ENCODE data around the gene ABCF3.

ABCF3 gene

DNA sequence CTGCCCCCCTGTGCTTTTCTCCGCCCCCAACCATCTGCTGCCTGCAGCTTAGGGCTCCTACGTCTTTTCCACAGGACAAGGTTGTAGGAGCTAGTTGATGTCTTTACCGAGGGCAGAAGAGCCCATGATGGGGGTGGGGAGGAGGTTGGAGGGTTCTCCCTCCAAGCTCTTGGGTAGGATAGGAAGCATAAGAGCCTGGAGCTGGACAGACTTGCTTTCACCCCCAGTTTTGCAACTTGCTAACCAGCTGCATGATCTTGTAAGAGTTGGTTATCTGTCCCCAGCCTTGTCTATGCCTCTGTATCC, 856 bp downstream of the ABCF3 start:
- H3K4me3 ChIP-seq: peak overlapping the region; percentile 99
- TF ChIP-seq POLR2AphosphoS5 (IDR thresholded peaks at IDR 0.05; ENCODE audit: borderline replicate concordance, low read depth, low read length): no peak
- no peak for TF ChIP-seq FOXP2 (optimal IDR thresholded peaks at IDR 0.05; ENCODE audit: control extremely low read depth, extremely low read length, insufficient read depth)
- no peak for TF ChIP-seq EZH2 (IDR thresholded peaks at IDR 0.05)
- H3K36me3 ChIP-seq (ENCODE audit: insufficient read depth, low read length): peaks cover 74% of the 10 kb centered on the region
- H3K9me3 ChIP-seq (ENCODE audit: low read depth, low read length): no peaks in the 10 kb centered on the region
- H3K9ac ChIP-seq (ENCODE audit: insufficient read length): peak overlapping the region; percentile 97
- no peak overlapping the region for H3K27ac ChIP-seq
- no peak for DNase-seq (ENCODE audit: low read depth, low spot score)

- no peaks in the 10 kb centered on the region for H3K9me3 ChIP-seq (ENCODE audit: low read depth, low read length)
- no peak overlapping the region for H3K9ac ChIP-seq (ENCODE audit: insufficient read length)
- no peak overlapping the region for H3K4me3 ChIP-seq
- H3K27ac ChIP-seq: no peak overlapping the region
- TF ChIP-seq FOXP2 (optimal IDR thresholded peaks at IDR 0.05; ENCODE audit: control extremely low read depth, extremely low read length, insufficient read depth) (no peak), POLR2AphosphoS5 (IDR thresholded peaks at IDR 0.05; ENCODE audit: borderline replicate concordance, low read depth, low read length) (no peak), EZH2 (IDR thresholded peaks at IDR 0.05) (no peak)
- peaks cover 74% of the 10 kb centered on the region for H3K36me3 ChIP-seq (ENCODE audit: insufficient read depth, low read length)
- no peak for DNase-seq (ENCODE audit: low read depth, low spot score)
Observed at GRCh38 chr3:184188080-184188479, 2.1 kb downstream of the ABCF3 start.

GRCh38 chr3:184189421-184189820, 3.4 kb downstream of the ABCF3 start:
- H3K9me3 ChIP-seq (ENCODE audit: low read depth, low read length): no peaks in the 10 kb centered on the region
- DNase-seq (ENCODE audit: low read depth, low spot score): no peak

GRCh38 chr3:184192889-184193288, 6.9 kb downstream of the ABCF3 start:
- no peaks in the 10 kb centered on the region for H3K9me3 ChIP-seq (ENCODE audit: low read depth, low read length)
- no peak overlapping the region for H3K27ac ChIP-seq
- peaks cover 82% of the 10 kb centered on the region for H3K36me3 ChIP-seq (ENCODE audit: insufficient read depth, low read length)
- no peak for DNase-seq (ENCODE audit: low read depth, low spot score)
- no peak overlapping the region for H3K4me3 ChIP-seq
- no peak for TF ChIP-seq EZH2 (IDR thresholded peaks at IDR 0.05)
- no peak for TF ChIP-seq FOXP2 (optimal IDR thresholded peaks at IDR 0.05; ENCODE audit: control extremely low read depth, extremely low read length, insufficient read depth)
- TF ChIP-seq POLR2AphosphoS5 (IDR thresholded peaks at IDR 0.05; ENCODE audit: borderline replicate concordance, low read depth, low read length): no peak
- no peak overlapping the region for H3K9ac ChIP-seq (ENCODE audit: insufficient read length)

More at GRCh38 chr3:184189421-184189820, 3.4 kb downstream of the ABCF3 start:
- Histone ChIP-seq H3K36me3 (ENCODE audit: insufficient read depth, low read length) (peaks cover 74% of the 10 kb centered on the region), H3K4me3 (no peak overlapping the region), H3K27ac (no peak overlapping the region), H3K9ac (ENCODE audit: insufficient read length) (no peak overlapping the region)
- no peak for TF ChIP-seq POLR2AphosphoS5 (IDR thresholded peaks at IDR 0.05; ENCODE audit: borderline replicate concordance, low read depth, low read length)
- TF ChIP-seq FOXP2 (optimal IDR thresholded peaks at IDR 0.05; ENCODE audit: control extremely low read depth, extremely low read length, insufficient read depth): no peak
- TF ChIP-seq EZH2 (IDR thresholded peaks at IDR 0.05): no peak

DNA sequence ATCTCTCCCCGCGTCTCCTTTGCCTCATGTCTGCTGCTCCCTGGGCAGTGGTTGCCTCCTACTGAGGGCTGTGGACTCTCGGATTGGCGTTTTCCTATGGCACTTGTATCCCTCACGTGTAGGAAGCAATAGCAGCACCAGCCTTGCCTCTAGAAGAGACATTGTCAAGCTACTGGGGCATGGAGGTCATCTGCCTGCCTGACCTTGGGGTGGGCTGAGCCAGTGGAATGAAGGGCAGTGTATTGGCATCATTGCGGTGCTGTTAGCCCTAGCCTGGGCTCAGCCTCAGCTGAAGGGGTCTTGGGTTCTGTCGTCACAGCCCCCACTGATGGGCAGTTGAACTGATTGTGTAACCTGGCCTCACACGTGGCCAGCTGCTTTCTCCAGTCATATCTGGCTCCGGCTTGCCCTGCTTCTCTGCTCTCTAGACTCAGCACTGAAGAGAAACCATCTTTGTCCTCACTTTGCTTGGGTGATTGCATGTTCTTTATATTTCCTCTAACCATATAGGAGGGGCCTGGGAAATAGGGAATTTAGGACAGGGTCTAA, 8.1 kb downstream of the ABCF3 start:
- H3K36me3 ChIP-seq (ENCODE audit: insufficient read depth, low read length): peaks cover 70% of the 10 kb centered on the region

GRCh38 chr3:184196536-184196935, 10.5 kb downstream of the ABCF3 start:
- no peak for DNase-seq (ENCODE audit: low read depth, low spot score)
- TF ChIP-seq FOXP2 (optimal IDR thresholded peaks at IDR 0.05; ENCODE audit: control extremely low read depth, extremely low read length, insufficient read depth): no peak
- TF ChIP-seq EZH2 (IDR thresholded peaks at IDR 0.05): no peak
- no peak for TF ChIP-seq POLR2AphosphoS5 (IDR thresholded peaks at IDR 0.05; ENCODE audit: borderline replicate concordance, low read depth, low read length)
- H3K36me3 ChIP-seq (ENCODE audit: insufficient read depth, low read length): peaks cover 46% of the 10 kb centered on the region
- H3K27ac ChIP-seq: no peak overlapping the region
- H3K9me3 ChIP-seq (ENCODE audit: low read depth, low read length): no peaks in the 10 kb centered on the region
- H3K4me3 ChIP-seq: no peak overlapping the region
- no peak overlapping the region for H3K9ac ChIP-seq (ENCODE audit: insufficient read length)

More for the DNA sequence above, 8.1 kb downstream of the ABCF3 start:
- no peak for DNase-seq (ENCODE audit: low read depth, low spot score)
- H3K4me3 ChIP-seq: no peak overlapping the region
- TF ChIP-seq FOXP2 (optimal IDR thresholded peaks at IDR 0.05; ENCODE audit: control extremely low read depth, extremely low read length, insufficient read depth): no peak
- no peak for TF ChIP-seq POLR2AphosphoS5 (IDR thresholded peaks at IDR 0.05; ENCODE audit: borderline replicate concordance, low read depth, low read length)
- TF ChIP-seq EZH2 (IDR thresholded peaks at IDR 0.05): no peak
- H3K27ac ChIP-seq: no peak overlapping the region
- H3K9ac ChIP-seq (ENCODE audit: insufficient read length): no peak overlapping the region
- no peaks in the 10 kb centered on the region for H3K9me3 ChIP-seq (ENCODE audit: low read depth, low read length)

DNA sequence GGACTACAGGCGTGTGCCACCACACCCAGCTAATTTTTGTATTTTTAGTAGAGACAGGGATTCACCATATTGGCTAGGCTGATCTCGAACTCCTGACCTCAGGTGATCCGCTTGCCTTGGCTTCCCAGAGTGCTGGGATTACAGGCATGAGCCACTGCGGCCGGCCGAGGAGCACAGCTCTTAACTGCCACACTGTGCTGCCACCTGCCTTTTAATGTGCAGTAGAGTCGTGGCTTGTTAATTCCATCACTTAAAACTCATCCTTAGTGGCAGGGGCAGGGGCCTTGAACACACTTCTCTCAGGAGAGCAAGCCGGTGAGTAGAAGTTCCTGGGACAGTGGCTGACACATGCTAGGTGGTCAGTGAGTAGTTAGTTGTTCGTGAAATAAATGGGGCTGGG, 12.5 kb downstream of the ABCF3 start:
- no peak overlapping the region for H3K9ac ChIP-seq (ENCODE audit: insufficient read length)
- TF ChIP-seq EZH2 (IDR thresholded peaks at IDR 0.05) (no peak), POLR2AphosphoS5 (IDR thresholded peaks at IDR 0.05; ENCODE audit: borderline replicate concordance, low read depth, low read length) (no peak), FOXP2 (optimal IDR thresholded peaks at IDR 0.05; ENCODE audit: control extremely low read depth, extremely low read length, insufficient read depth) (no peak)
- H3K9me3 ChIP-seq (ENCODE audit: low read depth, low read length): no peaks in the 10 kb centered on the region
- no peak overlapping the region for H3K27ac ChIP-seq
- no peak overlapping the region for H3K4me3 ChIP-seq
- DNase-seq (ENCODE audit: low read depth, low spot score): no peak
- peaks cover 27% of the 10 kb centered on the region for H3K36me3 ChIP-seq (ENCODE audit: insufficient read depth, low read length)

GRCh38 chr3:184200825-184201224, 14.8 kb downstream of the ABCF3 start:
- DNase-seq (ENCODE audit: low read depth, low spot score): no peak
- no peak for TF ChIP-seq FOXP2 (optimal IDR thresholded peaks at IDR 0.05; ENCODE audit: control extremely low read depth, extremely low read length, insufficient read depth)
- no peak for TF ChIP-seq EZH2 (IDR thresholded peaks at IDR 0.05)
- TF ChIP-seq POLR2AphosphoS5 (IDR thresholded peaks at IDR 0.05; ENCODE audit: borderline replicate concordance, low read depth, low read length): no peak
- H3K9me3 ChIP-seq (ENCODE audit: low read depth, low read length): no peaks in the 10 kb centered on the region
- H3K9ac ChIP-seq (ENCODE audit: insufficient read length): no peak overlapping the region
- H3K36me3 ChIP-seq (ENCODE audit: insufficient read depth, low read length): peaks cover 5% of the 10 kb centered on the region; the same call in 1 of the 2 replicates
- H3K27ac ChIP-seq: no peak overlapping the region
- no peak overlapping the region for H3K4me3 ChIP-seq

GRCh38 chr3:184203526-184203925, 17.5 kb downstream of the ABCF3 start:
- DNase-seq (ENCODE audit: low read depth, low spot score): no peak
- Histone ChIP-seq H3K36me3 (ENCODE audit: insufficient read depth, low read length) (no peaks in the 10 kb centered on the region), H3K27ac (no peak overlapping the region), H3K4me3 (no peak overlapping the region), H3K9me3 (ENCODE audit: low read depth, low read length) (no peaks in the 10 kb centered on the region), H3K9ac (ENCODE audit: insufficient read length) (no peak overlapping the region)
- TF ChIP-seq EZH2 (IDR thresholded peaks at IDR 0.05) (no peak), POLR2AphosphoS5 (IDR thresholded peaks at IDR 0.05; ENCODE audit: borderline replicate concordance, low read depth, low read length) (no peak), FOXP2 (optimal IDR thresholded peaks at IDR 0.05; ENCODE audit: control extremely low read depth, extremely low read length, insufficient read depth) (no peak)

Data from SK-N-MC (cell line).